Measurements from ENCODE around the gene C1orf232.

Gene C1orf232

GRCh38 chr1:26188477-26188876 is 19.7 kb upstream of the C1orf232 start:
- H3K9me3 ChIP-seq (ENCODE audit: insufficient read depth, low read length, severe bottlenecking), result no peaks in the 10 kb centered on the region
- no peak overlapping the region for H2AFZ ChIP-seq (ENCODE audit: low read depth, low read length)
- H3K4me2 ChIP-seq (ENCODE audit: insufficient read depth, low read length), result no peak overlapping the region
- no peaks in the 10 kb centered on the region for H3K36me3 ChIP-seq (ENCODE audit: insufficient read depth, low read length)
- no peak overlapping the region for H3K9ac ChIP-seq (ENCODE audit: low read depth, low read length)
- H3K27me3 ChIP-seq (ENCODE audit: insufficient read depth, low read length, poor library complexity), result no peaks in the 10 kb centered on the region
- DNase-seq (no peak), ATAC-seq (ENCODE audit: insufficient read depth, low read depth) (no peak)
- H4K20me1 ChIP-seq (ENCODE audit: insufficient read depth, low read length), result no peaks in the 10 kb centered on the region; the same call in 1 of the 2 replicates
- H3K79me2 ChIP-seq (ENCODE audit: insufficient read depth, low read length), result no peaks in the 10 kb centered on the region
- no peak overlapping the region for H3K4me3 ChIP-seq (ENCODE audit: low read depth in 1 of 2, low read length in 2 of 2)
- H3K27ac ChIP-seq (ENCODE audit: low read length), result no peak overlapping the region
- TF ChIP-seq CTCF (IDR thresholded peaks at IDR 0.05; ENCODE audit: borderline replicate concordance, extremely low read depth, low read length, poor library complexity, severe bottlenecking) (no peak), EZH2 (IDR thresholded peaks at IDR 0.05; ENCODE audit: borderline replicate concordance, low read depth, low read length, severe bottlenecking) (no peak)
- peaks cover 8% of the 10 kb centered on the region for H3K4me1 ChIP-seq (ENCODE audit: insufficient read depth, low read length)

DNA sequence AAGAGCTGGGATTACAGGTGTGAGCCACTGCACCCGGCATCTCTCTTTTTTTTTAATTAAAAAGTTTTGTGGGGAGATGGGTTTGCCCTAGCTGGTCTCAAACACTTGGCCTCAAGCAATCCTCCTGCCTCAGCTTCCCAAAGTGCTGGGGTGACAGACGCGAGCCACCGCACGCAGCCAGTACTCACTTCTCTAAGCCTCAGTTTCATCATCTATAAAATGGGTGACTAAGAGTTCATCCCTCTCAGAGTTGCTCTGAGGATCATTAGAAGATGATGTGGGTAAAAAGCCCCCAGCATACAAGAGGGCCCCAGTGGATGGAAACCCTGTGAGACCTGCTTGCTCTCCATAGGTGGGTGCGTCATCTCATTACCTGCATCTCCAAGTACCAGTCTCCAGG is 19.1 kb upstream of the C1orf232 start:
- Histone ChIP-seq H3K4me1 (ENCODE audit: insufficient read depth, low read length) (peaks cover 8% of the 10 kb centered on the region), H3K36me3 (ENCODE audit: insufficient read depth, low read length) (no peaks in the 10 kb centered on the region), H3K9ac (ENCODE audit: low read depth, low read length) (no peak overlapping the region), H3K79me2 (ENCODE audit: insufficient read depth, low read length) (no peaks in the 10 kb centered on the region), H3K9me3 (ENCODE audit: insufficient read depth, low read length, severe bottlenecking) (no peaks in the 10 kb centered on the region), H3K27ac (ENCODE audit: low read length) (no peak overlapping the region), H3K27me3 (ENCODE audit: insufficient read depth, low read length, poor library complexity) (no peaks in the 10 kb centered on the region), H3K4me2 (ENCODE audit: insufficient read depth, low read length) (no peak overlapping the region), H3K4me3 (ENCODE audit: low read depth in 1 of 2, low read length in 2 of 2) (no peak overlapping the region), H4K20me1 (ENCODE audit: insufficient read depth, low read length) (no peaks in the 10 kb centered on the region; the same call in 1 of the 2 replicates), H2AFZ (ENCODE audit: low read depth, low read length) (no peak overlapping the region)
- no peak for DNase-seq
- ATAC-seq (ENCODE audit: insufficient read depth, low read depth), result no peak
- no peak for TF ChIP-seq EZH2 (IDR thresholded peaks at IDR 0.05; ENCODE audit: borderline replicate concordance, low read depth, low read length, severe bottlenecking)
- TF ChIP-seq CTCF (IDR thresholded peaks at IDR 0.05; ENCODE audit: borderline replicate concordance, extremely low read depth, low read length, poor library complexity, severe bottlenecking), result no peak

DNA sequence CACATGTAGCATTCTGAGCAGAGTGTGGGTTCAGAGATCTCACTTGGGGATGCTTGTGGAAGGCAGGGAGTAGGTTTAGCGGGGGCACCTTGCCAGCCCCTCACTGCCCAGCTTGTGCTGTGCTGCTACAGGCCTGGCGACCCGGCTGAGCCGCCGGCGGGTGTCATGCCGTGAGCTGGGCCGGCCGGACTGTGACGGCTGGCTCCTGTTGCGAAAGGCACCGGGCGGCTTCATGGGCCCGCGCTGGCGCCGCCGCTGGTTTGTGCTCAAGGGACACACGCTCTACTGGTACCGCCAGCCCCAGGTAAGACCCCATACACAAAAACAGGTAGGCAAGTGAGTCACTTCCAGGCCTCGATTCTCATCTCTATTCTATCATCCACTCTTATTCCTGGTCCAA is 16.1 kb upstream of the C1orf232 start:
- Histone ChIP-seq H3K4me2 (ENCODE audit: insufficient read depth, low read length) (no peak overlapping the region), H3K36me3 (ENCODE audit: insufficient read depth, low read length) (no peaks in the 10 kb centered on the region), H3K9ac (ENCODE audit: low read depth, low read length) (no peak overlapping the region), H3K4me3 (ENCODE audit: low read depth in 1 of 2, low read length in 2 of 2) (no peak overlapping the region), H3K4me1 (ENCODE audit: insufficient read depth, low read length) (no peaks in the 10 kb centered on the region), H3K79me2 (ENCODE audit: insufficient read depth, low read length) (no peaks in the 10 kb centered on the region), H3K27me3 (ENCODE audit: insufficient read depth, low read length, poor library complexity) (no peaks in the 10 kb centered on the region), H3K27ac (ENCODE audit: low read length) (no peak overlapping the region), H2AFZ (ENCODE audit: low read depth, low read length) (no peak overlapping the region), H3K9me3 (ENCODE audit: insufficient read depth, low read length, severe bottlenecking) (no peaks in the 10 kb centered on the region), H4K20me1 (ENCODE audit: insufficient read depth, low read length) (no peaks in the 10 kb centered on the region; the same call in 1 of the 2 replicates)
- no peak for TF ChIP-seq CTCF (IDR thresholded peaks at IDR 0.05; ENCODE audit: borderline replicate concordance, extremely low read depth, low read length, poor library complexity, severe bottlenecking)
- no peak for TF ChIP-seq EZH2 (IDR thresholded peaks at IDR 0.05; ENCODE audit: borderline replicate concordance, low read depth, low read length, severe bottlenecking)
- DNase-seq (no peak), ATAC-seq (ENCODE audit: insufficient read depth, low read depth) (no peak)

- no peak overlapping the region for H3K4me3 ChIP-seq (ENCODE audit: low read depth in 1 of 2, low read length in 2 of 2)
- H3K9me3 ChIP-seq (ENCODE audit: insufficient read depth, low read length, severe bottlenecking), result no peaks in the 10 kb centered on the region
- H3K79me2 ChIP-seq (ENCODE audit: insufficient read depth, low read length), result no peaks in the 10 kb centered on the region
These were observed 15.3 kb upstream of the C1orf232 start for GRCh38 chr1:26184086-26184485.

More at GRCh38 chr1:26184086-26184485, 15.3 kb upstream of the C1orf232 start:
- Histone ChIP-seq H3K4me1 (ENCODE audit: insufficient read depth, low read length) (no peaks in the 10 kb centered on the region), H4K20me1 (ENCODE audit: insufficient read depth, low read length) (no peaks in the 10 kb centered on the region; the same call in 1 of the 2 replicates), H3K27ac (ENCODE audit: low read length) (no peak overlapping the region), H3K27me3 (ENCODE audit: insufficient read depth, low read length, poor library complexity) (no peaks in the 10 kb centered on the region), H3K36me3 (ENCODE audit: insufficient read depth, low read length) (no peaks in the 10 kb centered on the region), H3K9ac (ENCODE audit: low read depth, low read length) (no peak overlapping the region), H3K4me2 (ENCODE audit: insufficient read depth, low read length) (no peak overlapping the region), H2AFZ (ENCODE audit: low read depth, low read length) (no peak overlapping the region)
- TF ChIP-seq CTCF (IDR thresholded peaks at IDR 0.05; ENCODE audit: borderline replicate concordance, extremely low read depth, low read length, poor library complexity, severe bottlenecking) (no peak), EZH2 (IDR thresholded peaks at IDR 0.05; ENCODE audit: borderline replicate concordance, low read depth, low read length, severe bottlenecking) (no peak)
- ATAC-seq (ENCODE audit: insufficient read depth, low read depth) (no peak), DNase-seq (no peak)

Data from DND-41 (cell line).